Stimulated activated naive CD8-positive, alpha-beta T cell treated with anti-CD3 and anti-CD28 coated beads, Interleukin-15, amount 100 ng/mL, for 72 hours (primary cell): ENCODE results near the gene DBNDD1.
"Not testable (repeated sequence)": the region's sequence is repeated elsewhere in the genome, so short reads cannot be mapped to it uniquely, and the experiment has no call there.

ENCODE experiments used
- ATAC-seq: fragments of 150-1000 bp; cut with Tn5 transposase; 2 replicates; pipeline ENCODE4 v1.10.0; 2021; ENCODE audit warnings: mild to moderate bottlenecking, moderate library complexity
- DNase-seq, 2 donors: peaks; one replicate each; pipeline ENCODE4 v3.0.0; 2021 to 2022
- H3K27ac Mint-ChIP-seq, 2 donors: one replicate each; pipeline ENCODE4 v1.8.0; 2022; ENCODE audit warnings: mild to moderate bottlenecking in 2 of 2, mixed read lengths in 2 of 2, moderate library complexity in 2 of 2
- H3K27me3 Mint-ChIP-seq: one replicate; pipeline ENCODE4 v1.8.0; 2022; ENCODE audit warnings: mixed read lengths
- H3K4me1 Mint-ChIP-seq: one replicate; pipeline ENCODE4 v1.8.0; 2022; ENCODE audit warnings: mild to moderate bottlenecking, mixed read lengths
- H3K4me3 Mint-ChIP-seq, 2 donors: one replicate each; pipeline ENCODE4 v1.8.0; 2022; ENCODE audit warnings: mild to moderate bottlenecking in 2 of 2, mixed read lengths in 2 of 2, moderate library complexity in 1 of 2
- H3K9me3 Mint-ChIP-seq, 2 donors: one replicate each; pipeline ENCODE4 v1.8.0; 2022; ENCODE audit warnings: mixed read lengths in 2 of 2

Gene DBNDD1, protein sequence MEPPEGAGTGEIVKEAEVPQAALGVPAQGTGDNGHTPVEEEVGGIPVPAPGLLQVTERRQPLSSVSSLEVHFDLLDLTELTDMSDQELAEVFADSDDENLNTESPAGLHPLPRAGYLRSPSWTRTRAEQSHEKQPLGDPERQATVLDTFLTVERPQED

DNA sequence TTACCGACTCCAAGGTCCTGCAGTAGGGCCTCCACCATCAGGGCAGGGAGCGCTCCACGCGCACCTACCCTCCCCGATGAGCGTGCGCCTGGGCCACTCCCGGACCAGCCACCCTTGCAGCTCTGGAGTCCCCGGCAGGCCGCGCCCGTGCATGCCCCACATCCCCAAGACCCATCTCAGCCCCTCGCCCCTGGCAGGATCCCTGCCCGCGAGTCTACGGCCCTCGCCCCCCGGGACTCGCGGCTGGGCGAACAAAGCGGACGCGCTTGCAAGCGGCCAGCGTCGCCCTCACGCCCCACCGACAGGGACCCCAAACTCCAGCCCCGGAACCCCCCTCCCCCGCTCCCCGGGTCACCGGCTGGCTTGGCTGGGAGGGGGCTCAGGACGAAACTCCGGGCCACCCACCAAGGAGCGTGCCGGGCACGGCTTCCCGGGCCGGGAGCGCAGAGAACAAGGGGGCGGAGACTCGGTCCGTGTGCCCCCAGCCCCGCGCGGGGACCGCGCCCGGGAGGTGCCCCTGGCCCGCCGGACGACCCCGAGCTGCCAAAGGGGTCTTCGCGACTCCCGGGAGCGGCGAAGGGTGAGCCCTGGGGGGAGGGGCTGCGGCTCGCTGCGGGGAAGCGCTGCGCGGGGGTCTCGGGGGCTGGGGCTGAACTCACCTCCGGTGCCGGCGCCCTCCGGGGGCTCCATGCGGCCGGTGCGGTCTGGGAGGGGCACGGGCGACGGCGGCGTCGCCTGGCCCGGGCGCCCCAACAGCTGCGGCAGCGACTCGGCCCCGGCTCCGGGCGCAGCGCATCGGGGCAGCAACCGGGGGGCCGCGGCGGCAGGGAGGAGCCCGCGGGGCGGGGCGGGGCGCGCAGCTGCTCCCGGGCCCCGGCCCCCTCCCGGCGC is at the start of gene DBNDD1:
DBNDD1 (minus strand) TSS at position 805 of the 891 bp plus-strand sequence; CDS start at position 690, 115 bp downstream.
- Mint-ChIP-seq H3K9me3 (peaks cover 5 to 7% of the 10 kb centered on the region in 2 donors), H3K27ac (peak within 1 kb of the TSS in 1 of 2 donors; percentile 80), H3K4me3 (peak within 1 kb of the TSS; percentile 82 to 84), H3K27me3 (peaks cover 24% of the 10 kb centered on the region), H3K4me1 (peaks cover 40% of the 10 kb centered on the region)
- DNase-seq = no peak
- ATAC-seq = peak; percentile 31

DNA sequence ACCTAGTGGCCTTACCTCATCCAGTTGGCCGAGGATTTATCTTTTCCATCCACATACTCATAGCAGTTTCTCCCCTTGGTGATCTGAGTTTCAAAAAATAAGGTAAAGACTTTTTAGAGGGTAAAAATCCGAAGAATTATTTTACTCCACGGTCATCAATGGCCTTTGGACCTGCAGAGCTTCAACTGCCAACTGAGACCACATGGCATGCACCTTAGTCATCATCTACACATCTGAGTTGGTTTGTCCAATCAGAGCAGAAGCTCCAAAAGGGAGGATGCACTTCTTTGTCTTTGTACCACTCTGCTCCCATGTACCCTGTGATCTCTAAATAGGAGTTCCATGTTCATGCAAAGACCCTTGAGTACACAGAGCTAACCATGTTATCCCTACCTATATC is 42.2 kb upstream of the DBNDD1 start:
- ATAC-seq (no peak), DNase-seq (no peak)
- Mint-ChIP-seq H3K27ac (no peak overlapping the region), H3K9me3 (no peaks in the 10 kb centered on the region), H3K4me1 (peaks cover 11% of the 10 kb centered on the region), H3K27me3 (peaks cover 35% of the 10 kb centered on the region), H3K4me3 (no peak overlapping the region)

DNA sequence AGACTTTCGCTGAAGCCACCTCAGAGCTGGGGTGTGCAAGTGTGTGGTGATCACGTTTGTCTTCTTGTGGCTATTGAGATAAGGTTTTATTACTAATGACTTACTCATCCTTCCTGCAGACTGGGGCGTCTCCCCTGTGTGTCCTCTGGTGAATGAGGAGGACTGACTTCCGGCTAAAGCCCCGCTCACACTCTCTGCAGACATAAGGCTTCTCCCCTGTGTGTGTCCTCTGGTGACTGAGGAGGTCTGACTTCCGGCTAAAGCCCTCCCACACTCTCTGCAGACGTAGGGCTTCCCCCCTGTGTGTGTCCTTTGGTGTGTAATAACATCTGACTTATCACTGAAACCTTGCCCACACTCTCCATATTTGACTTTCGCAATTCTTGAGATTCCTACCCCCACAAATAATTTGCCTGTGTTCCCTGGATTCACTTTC is 38.5 kb upstream of the DBNDD1 start:
- peak; percentile 66 for ATAC-seq
- no peak overlapping the region for H3K27ac Mint-ChIP-seq
- peaks cover 22% of the 10 kb centered on the region for H3K27me3 Mint-ChIP-seq
- H3K9me3 Mint-ChIP-seq = peaks cover 16 to 30% of the 10 kb centered on the region in 2 donors
- H3K4me3 Mint-ChIP-seq = no peak overlapping the region
- no peak for DNase-seq
- H3K4me1 Mint-ChIP-seq = peaks cover 11% of the 10 kb centered on the region

DNA sequence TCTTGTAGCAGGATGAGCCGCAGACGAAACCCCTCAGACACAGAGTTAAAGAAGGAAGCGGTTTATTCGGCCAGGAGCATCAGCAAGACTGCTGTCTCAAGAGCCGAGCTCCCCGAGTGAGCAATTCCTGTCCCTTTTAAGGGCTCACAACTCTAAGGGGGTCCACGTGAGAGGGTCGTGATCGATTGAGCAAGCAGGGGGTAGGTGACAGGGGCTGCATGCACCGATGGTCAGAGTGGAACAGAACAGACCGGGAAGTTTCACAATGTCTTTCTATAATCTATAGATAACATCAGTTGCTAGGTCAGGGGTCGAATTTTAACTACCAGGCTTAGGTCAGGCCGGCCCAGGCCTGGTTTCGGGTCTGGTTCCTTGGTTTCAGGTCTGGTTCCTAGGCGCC is 37.3 kb upstream of the DBNDD1 start:
- H3K27me3 Mint-ChIP-seq = peaks cover 22% of the 10 kb centered on the region
- H3K4me1 Mint-ChIP-seq = peaks cover 11% of the 10 kb centered on the region
- H3K9me3 Mint-ChIP-seq = peaks cover 16 to 30% of the 10 kb centered on the region in 2 donors
- DNase-seq, ATAC-seq, H3K27ac Mint-ChIP-seq, H3K4me3 Mint-ChIP-seq: not testable (repeated sequence)

DNA sequence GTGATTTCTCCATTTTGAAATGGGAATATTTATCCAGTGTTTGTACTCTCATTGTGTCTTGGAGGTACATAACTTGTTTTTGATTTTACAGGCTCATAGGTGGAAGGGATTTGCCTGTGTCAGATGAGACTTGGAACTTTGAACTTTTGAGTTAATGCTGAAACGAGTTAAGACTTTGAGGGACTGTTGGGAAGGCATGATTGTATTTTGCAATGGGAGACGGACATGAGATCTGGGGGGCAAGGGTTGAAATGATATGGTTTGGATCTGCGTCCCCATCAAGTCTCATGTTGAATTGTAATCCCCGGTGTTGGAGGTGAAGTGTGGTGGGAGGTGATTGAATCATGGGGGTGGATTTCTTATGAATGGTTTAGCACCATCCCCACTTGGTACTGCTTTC is 36.1 kb upstream of the DBNDD1 start:
- Mint-ChIP-seq H3K9me3 (peaks cover 16 to 30% of the 10 kb centered on the region in 2 donors), H3K4me1 (peaks cover 11% of the 10 kb centered on the region), H3K27me3 (peaks cover 22% of the 10 kb centered on the region), H3K4me3 (no peak overlapping the region), H3K27ac (no peak overlapping the region)
- ATAC-seq = no peak
- DNase-seq = no peak

DNA sequence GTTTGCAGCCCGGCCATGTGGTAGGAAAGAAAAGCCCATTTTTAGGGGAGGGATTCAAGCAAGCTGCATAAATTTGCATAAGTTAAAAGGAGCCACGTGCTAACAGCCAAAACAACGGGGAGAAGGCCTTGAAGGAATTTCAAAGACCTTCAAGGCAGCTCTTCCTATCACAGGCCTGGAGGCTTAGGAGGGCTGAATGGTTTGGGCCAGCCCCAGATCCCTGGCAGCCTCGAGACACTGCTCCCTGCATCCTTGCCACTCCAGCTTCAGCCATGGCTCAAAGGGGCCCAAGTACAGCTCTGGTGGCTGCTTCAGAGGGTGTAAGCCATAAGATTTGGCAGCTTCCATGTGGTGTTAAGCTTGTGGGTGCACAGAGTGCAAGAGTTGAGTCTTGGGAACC is 35.3 kb upstream of the DBNDD1 start:
- ATAC-seq (no peak), DNase-seq (no peak)
- H3K4me3 Mint-ChIP-seq = no peak overlapping the region
- H3K27ac Mint-ChIP-seq = no peak overlapping the region
- H3K9me3 Mint-ChIP-seq = peaks cover 16 to 30% of the 10 kb centered on the region in 2 donors
- H3K27me3 Mint-ChIP-seq = peaks cover 18% of the 10 kb centered on the region
- peaks cover 11% of the 10 kb centered on the region for H3K4me1 Mint-ChIP-seq

DNA sequence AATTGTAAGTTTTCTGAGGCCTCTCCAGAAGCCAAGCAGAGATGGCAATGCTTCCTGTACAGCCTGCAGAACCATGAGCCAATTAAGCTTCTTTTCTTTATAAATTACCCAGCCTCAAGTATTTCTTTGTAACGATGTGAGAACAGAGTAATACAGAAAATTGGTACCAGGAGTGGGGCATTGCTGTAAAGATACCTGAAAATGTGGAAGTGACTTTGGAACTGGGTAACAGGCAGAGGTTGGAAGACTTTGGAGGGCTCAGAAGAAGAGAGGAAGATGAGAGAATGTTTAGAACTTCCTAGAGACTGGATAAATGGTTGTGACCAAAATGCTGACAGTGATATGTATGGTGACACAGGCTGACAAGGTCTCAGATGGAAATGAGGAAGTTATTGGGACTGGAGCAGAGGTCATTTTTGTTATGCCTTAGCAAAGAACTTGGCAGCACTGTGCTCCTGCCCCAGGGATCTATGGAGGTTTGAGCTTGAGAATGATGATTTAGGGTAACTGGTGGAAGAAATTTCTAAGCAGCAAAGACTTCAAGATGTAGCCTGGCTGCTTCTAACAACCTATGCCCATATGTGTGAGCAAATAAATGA is 34.7 kb upstream of the DBNDD1 start:
- Mint-ChIP-seq H3K9me3 (peaks cover 16 to 30% of the 10 kb centered on the region in 2 donors), H3K27ac (no peak overlapping the region), H3K27me3 (peaks cover 14% of the 10 kb centered on the region), H3K4me3 (no peak overlapping the region), H3K4me1 (peaks cover 11% of the 10 kb centered on the region)
- ATAC-seq = no peak
- no peak for DNase-seq

DNA sequence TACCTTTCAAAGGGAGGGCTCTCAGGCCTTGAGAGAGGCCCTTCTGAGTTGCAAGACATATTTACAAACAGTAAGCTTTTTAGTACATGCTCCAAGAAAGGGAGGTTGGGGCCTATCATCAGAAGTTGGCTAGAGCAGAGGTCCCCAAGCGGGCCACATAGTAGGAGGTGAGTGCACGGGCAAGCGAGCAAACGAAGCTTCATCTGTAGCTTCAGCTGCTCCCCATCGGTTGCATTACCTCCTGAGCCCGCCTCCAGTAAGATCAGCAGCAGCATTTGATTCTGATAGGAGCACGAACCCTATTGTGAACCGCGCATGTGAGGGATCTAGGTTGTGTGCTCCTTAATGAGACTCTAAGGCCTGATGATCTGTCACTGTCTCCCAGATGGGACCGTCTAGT is 31.7 kb upstream of the DBNDD1 start:
- Mint-ChIP-seq H3K9me3 (peaks cover 16 to 30% of the 10 kb centered on the region in 2 donors), H3K4me1 (peaks cover 10% of the 10 kb centered on the region), H3K4me3 (no peak overlapping the region), H3K27me3 (peaks cover 11% of the 10 kb centered on the region), H3K27ac (no peak overlapping the region)
- DNase-seq = no peak
- ATAC-seq = no peak

DNA sequence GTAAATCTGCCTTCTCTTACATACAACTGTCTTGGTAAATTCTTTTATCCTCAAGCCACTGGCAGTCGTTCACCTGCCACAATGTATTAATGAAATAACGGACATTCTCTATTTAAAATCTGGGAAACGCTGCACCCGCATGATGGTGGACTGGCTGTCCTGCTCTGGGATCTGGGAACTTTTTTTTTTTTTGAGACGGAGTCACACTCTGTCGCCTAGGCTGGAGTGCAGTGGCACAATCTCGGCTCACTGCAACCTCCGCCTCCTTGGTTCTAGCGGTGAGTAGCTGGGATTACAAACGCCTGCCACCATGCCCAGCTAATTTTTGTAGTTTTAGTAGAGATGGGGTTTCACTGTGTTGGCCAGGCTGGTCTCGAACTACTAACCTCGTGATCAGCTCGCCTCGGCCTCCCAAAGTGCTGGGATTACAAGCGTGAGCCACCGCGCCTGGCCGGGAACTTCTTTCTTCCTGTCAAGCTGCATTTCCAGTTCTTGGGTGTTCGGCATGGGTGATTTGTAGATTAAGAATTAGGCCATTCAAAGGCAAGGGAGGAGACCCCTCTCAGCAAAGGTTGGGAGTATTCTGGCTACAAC is 29.6 kb upstream of the DBNDD1 start:
- DNase-seq = no peak
- Mint-ChIP-seq H3K27me3 (peaks cover 19% of the 10 kb centered on the region), H3K27ac (no peak overlapping the region), H3K9me3 (peaks cover 10 to 11% of the 10 kb centered on the region in 2 donors), H3K4me1 (peaks cover 10% of the 10 kb centered on the region), H3K4me3 (no peak overlapping the region)
- no peak for ATAC-seq

DNA sequence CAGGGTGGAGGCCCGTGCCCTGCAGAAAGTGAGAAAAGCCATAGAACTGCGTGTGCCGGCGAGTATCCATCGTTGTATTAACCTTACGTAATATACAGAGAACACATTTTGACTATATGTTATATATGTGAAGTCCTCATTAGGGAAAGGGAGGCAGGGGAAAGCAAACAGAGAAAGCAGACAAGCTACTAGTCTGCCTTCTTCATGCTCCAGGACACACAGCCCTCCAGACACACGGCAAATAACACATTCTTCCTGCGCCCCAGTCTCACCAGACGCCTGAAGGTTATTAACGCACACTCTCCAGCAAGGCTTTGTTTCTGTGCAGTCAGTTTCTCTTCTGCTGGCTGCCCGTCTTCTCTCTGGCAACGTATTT is 29.1 kb upstream of the DBNDD1 start:
- peaks cover 19% of the 10 kb centered on the region for H3K27me3 Mint-ChIP-seq
- peaks cover 10% of the 10 kb centered on the region for H3K4me1 Mint-ChIP-seq
- no peak for ATAC-seq
- H3K27ac Mint-ChIP-seq = no peak overlapping the region
- H3K4me3 Mint-ChIP-seq = peak overlapping the region in 1 of 2 donors; percentile 57
- peaks cover 5 to 6% of the 10 kb centered on the region in 2 donors for H3K9me3 Mint-ChIP-seq
- DNase-seq = no peak

DNA sequence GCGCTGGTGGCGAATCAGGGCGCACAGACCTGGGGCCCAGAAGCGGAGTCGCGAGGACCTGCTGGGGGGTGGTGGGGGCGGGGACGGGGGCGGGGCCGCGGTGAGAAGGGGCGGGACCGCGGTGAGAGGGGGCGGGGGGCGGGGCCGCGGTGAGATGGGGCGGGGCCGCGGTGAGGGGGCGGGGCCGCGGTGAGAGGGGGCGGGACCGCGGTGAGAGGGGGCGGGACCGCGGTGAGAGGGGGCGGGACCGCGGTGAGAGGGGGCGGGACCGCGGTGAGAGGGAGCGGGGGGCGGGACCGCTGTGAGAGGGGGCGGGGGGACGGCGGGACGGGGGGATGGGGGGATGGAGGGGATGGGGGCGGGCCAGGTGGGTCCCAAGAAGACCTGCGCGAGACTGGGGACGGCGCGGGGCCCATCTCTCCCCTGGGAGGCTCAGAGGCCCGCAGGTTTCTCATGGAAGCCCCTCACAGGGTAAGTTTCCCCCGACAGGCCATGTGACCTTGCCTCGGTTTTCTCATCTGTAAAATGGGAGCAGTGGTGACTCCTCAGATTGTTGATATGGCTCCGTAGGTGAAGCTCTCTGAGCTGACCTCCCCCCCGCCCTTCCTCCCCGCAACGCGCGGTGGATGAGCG is 28.6 kb upstream of the DBNDD1 start:
- ATAC-seq = peak; percentile 43
- Mint-ChIP-seq H3K9me3 (peaks cover 0 to 1% of the 10 kb centered on the region in 2 donors), H3K4me3 (peak overlapping the region in 1 of 2 donors; percentile 57), H3K27ac (no peak overlapping the region), H3K27me3 (peaks cover 19% of the 10 kb centered on the region), H3K4me1 (peaks cover 10% of the 10 kb centered on the region)
- DNase-seq = no peak

DNA sequence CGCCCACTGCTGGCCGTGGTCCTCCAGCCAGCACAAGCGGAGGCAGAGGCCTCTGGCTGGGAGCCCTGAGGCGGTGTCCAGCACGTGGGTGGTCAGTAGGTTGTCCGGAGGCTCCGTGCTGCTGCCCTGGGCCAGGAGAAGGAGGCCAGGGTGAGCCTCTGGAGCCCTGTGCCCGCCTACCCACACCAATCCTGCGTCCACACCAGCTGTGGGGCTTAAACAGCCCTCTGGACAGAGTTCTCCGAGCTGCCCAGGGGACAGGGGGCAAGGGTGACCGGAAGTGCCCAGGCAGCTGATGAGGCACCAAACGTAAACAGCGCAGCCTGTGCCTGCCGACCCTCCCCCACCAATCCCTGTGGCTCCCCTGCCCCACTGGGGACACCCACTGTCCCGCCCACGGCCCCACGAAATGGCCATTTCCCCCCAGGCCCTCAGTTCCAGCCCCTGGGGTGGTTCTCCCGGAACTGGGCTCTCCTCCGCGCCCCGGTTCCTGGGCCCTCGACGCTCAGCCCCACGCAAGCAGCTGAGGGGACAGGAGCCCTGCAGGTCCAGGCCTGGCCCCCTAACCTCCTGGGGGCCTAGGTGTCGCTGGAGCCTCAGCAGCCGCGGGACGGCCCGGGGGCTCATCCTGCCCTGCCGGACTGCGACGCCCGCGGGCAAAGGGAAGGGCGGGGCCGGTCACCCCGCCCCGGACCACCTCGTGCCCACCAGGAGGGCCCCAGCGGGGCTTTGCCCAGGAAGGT is 27.9 kb upstream of the DBNDD1 start:
- DNase-seq (no peak), ATAC-seq (peak; percentile 23)
- H3K27me3 Mint-ChIP-seq = peaks cover 19% of the 10 kb centered on the region
- no peak overlapping the region for H3K27ac Mint-ChIP-seq
- H3K4me1 Mint-ChIP-seq = peaks cover 10% of the 10 kb centered on the region
- H3K9me3 Mint-ChIP-seq = no peaks in the 10 kb centered on the region
- H3K4me3 Mint-ChIP-seq = peak overlapping the region in 1 of 2 donors; percentile 60

DNA sequence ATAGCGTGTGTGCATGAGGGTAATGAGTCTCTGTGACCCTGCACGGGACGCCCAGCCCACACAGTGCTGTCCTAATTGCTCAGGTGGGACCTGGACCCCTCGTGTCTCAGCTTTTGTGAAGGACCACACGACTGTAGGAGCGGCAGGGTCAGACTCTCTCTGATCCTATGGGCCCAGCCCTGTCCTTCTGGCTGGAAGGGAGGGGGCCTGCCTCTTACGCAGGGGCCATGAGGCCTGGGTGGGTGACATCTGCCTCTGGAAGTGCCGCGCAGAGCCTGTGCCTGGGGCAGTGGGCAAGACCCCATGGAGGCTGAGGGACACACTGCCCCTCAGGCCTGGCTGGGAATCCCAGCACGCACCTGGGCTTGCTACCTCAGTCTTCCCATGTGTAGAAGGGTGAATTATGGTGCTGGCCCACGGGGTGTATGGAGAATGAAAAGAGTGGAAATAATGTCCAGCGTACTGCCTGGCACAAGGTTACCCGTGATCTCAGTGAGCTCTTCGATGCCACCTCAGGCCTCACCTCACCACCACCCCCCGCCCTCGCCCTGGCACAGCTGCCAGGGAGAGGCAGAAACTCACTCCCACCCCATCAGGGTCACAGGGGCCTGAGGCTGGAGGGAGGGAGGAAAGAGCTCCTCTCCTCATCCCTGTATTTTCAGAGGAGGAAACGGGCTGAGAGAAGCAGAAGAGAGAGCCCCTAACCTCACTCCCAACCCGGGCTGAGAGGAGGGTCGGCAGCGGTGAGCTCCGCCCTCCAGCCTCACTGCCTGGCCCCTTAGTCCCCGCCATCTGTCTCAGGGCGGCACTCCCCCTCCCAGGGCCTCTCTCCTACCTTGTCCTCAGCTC is 27.1 kb upstream of the DBNDD1 start:
- Mint-ChIP-seq H3K4me1 (peaks cover 10% of the 10 kb centered on the region), H3K27me3 (peaks cover 19% of the 10 kb centered on the region), H3K9me3 (no peaks in the 10 kb centered on the region), H3K27ac (peak overlapping the region in 1 of 2 donors; percentile 67), H3K4me3 (peak overlapping the region; percentile 29 to 60)
- ATAC-seq (peak; percentile 26), DNase-seq (no peak)

DNA sequence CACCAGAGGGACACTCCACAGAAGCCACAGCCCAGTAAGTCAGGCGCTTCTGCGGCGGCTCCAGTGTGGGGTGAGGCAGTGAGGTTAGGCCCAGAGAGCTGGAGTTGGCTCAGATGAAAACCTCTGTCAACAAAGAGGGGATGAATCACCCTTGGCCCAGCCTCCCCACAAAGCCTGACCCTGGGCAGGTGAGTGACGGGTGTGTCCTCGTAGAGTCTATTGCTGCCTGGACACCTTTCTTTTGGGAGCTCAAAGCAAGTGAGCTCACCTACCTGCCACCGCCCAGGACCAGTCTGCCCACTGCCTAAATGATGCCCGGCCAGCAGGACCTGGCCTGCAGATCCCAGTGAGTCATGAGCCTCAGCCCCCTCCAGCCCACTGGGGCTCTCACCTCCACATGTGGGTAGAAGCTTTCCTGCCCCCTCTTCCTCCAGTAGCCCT is 24.9 kb upstream of the DBNDD1 start:
- Mint-ChIP-seq H3K4me1 (peaks cover 10% of the 10 kb centered on the region), H3K9me3 (no peaks in the 10 kb centered on the region), H3K4me3 (no peak overlapping the region), H3K27me3 (peaks cover 19% of the 10 kb centered on the region), H3K27ac (no peak overlapping the region)
- ATAC-seq (no peak), DNase-seq (no peak)
